PC-3 (cell line): Measurements from ENCODE around the gene NFIX. TPM values are rescaled to one million over a fixed set of nuclear protein-coding genes. Genes with fewer than 3 reads are reported as not detected.

Source experiments
- ATAC-seq: fragments of 200-7000 bp; cut with Tn5 transposase; 2 replicates; pipeline ENCODE4 v1.9.1; 2020; ENCODE audit warnings: mild to moderate bottlenecking, moderate library complexity
- BruUV-seq: library from RNA; stranded (reverse); fragments of 400-500 nt; replicated peaks from 2 replicates; lab custom pipeline; 2021; lab: Mats Ljungman, UMichigan
- CTCF ChIA-PET: fragments of 300-600 bp; sonication (Branson Sonifier 250); formaldehyde crosslinking; loops from one replicate; lab custom pipeline; 2022; ENCODE audit warnings: antibody characterized with exemption; lab: Charles Lee
- POLR2A ChIA-PET: fragments of 300-600 bp; sonication (Branson Sonifier 250); formaldehyde crosslinking; loops from one replicate; lab custom pipeline; 2022; ENCODE audit warnings: antibody characterized with exemption; ENCODE audit not compliant: unreplicated experiment; lab: Charles Lee
- DNase-seq: peaks from one replicate; pipeline ENCODE4 v3.0.0-alpha.2; 2015
- H2AFZ ChIP-seq: fragments of 300-600 bp; sonication (generic); 2 replicates; pipeline ENCODE4 v1.6.0; 2016; ENCODE audit warnings: antibody characterized with exemption, low read length
- H3F3A ChIP-seq: fragments of 300-600 bp; sonication (generic); one replicate; pipeline ENCODE4 v1.6.0; 2017; ENCODE audit warnings: antibody characterized with exemption, low read length, control low read depth, mild to moderate bottlenecking; ENCODE audit not compliant: unreplicated experiment
- H3K27ac ChIP-seq: fragments of 300-600 bp; sonication (generic); 2 replicates; pipeline ENCODE4 v1.5.1; 2016; ENCODE audit warnings: mild to moderate bottlenecking, low read length
- H3K27me3 ChIP-seq: fragments of 300-600 bp; sonication (generic); 2 replicates; pipeline ENCODE4 v1.6.1; 2016; ENCODE audit warnings: low read length, mixed read lengths
- H3K36me3 ChIP-seq: fragments of 300-600 bp; sonication (generic); 2 replicates; pipeline ENCODE4 v1.6.1; 2016; ENCODE audit warnings: low read depth, mixed run types, low read length, mixed read lengths
- H3K4me1 ChIP-seq: fragments of 300-600 bp; sonication (generic); 2 replicates; pipeline ENCODE4 v1.5.1; 2016; ENCODE audit warnings: low read length; ENCODE audit not compliant: insufficient read depth
- H3K4me2 ChIP-seq: fragments of 300-600 bp; sonication (generic); 2 replicates; pipeline ENCODE4 v1.6.0; 2016; ENCODE audit warnings: low read length
- H3K4me3 ChIP-seq: fragments of 300-600 bp; sonication (generic); 2 replicates; pipeline ENCODE4 v1.5.1; 2016; ENCODE audit warnings: mild to moderate bottlenecking, low read length, mixed read lengths
- H3K79me2 ChIP-seq: fragments of 300-600 bp; sonication (generic); 2 replicates; pipeline ENCODE4 v1.6.1; 2017; ENCODE audit warnings: low read length, mixed read lengths
- H3K9ac ChIP-seq: fragments of 300-600 bp; sonication (generic); 2 replicates; pipeline ENCODE4 v1.6.0; 2016; ENCODE audit warnings: mild to moderate bottlenecking, low read length
- H3K9me2 ChIP-seq: fragments of 300-600 bp; sonication (generic); replicated peaks from 2 replicates; pipeline ENCODE4 v1.6.1; 2016; ENCODE audit warnings: mixed run types, low read length, mixed read lengths
- H3K9me3 ChIP-seq: fragments of 300-600 bp; sonication (generic); 2 replicates; pipeline ENCODE4 v1.6.1; 2016; ENCODE audit warnings: low read length, mixed read lengths
- H4K20me1 ChIP-seq: fragments of 300-600 bp; sonication (generic); 2 replicates; pipeline ENCODE4 v1.6.1; 2016; ENCODE audit warnings: low read length, mixed read lengths
- CTCF ChIP-seq: fragments of 300-600 bp; sonication (generic); conservative IDR thresholded peaks from 2 replicates; pipeline ENCODE4 v1.5.1; 2017; ENCODE audit warnings: antibody characterized with exemption, low read depth, mild to moderate bottlenecking, low read length
- EZH2 ChIP-seq: fragments of 300-600 bp; sonication (generic); IDR thresholded peaks from one replicate; pipeline ENCODE4 v1.6.1; 2017; ENCODE audit warnings: antibody characterized with exemption, mild to moderate bottlenecking, low read length; ENCODE audit not compliant: unreplicated experiment
- EZH2phosphoT487 ChIP-seq: fragments of 300-600 bp; sonication (generic); IDR thresholded peaks from 2 replicates; pipeline ENCODE4 v1.6.1; 2018; ENCODE audit warnings: mild to moderate bottlenecking, antibody characterized with exemption, low read length, borderline replicate concordance
- intact Hi-C: fragments of 100-400 bp; cut with micrococcal nuclease; formaldehyde crosslinking; loops from 2 replicates; pipeline ENCODE4 v1.9.0; 2023
- total RNA-seq: library from RNA; depleted of rRNA; stranded (reverse); fragments of >200 nt; gene quantifications from 2 replicates; pipeline ENCODE4 v1.2.3, GENCODE V29; 2014

NFIX gene
- total RNA-seq, 1 experiment from 2014 or later = 43.3 TPM

DNA sequence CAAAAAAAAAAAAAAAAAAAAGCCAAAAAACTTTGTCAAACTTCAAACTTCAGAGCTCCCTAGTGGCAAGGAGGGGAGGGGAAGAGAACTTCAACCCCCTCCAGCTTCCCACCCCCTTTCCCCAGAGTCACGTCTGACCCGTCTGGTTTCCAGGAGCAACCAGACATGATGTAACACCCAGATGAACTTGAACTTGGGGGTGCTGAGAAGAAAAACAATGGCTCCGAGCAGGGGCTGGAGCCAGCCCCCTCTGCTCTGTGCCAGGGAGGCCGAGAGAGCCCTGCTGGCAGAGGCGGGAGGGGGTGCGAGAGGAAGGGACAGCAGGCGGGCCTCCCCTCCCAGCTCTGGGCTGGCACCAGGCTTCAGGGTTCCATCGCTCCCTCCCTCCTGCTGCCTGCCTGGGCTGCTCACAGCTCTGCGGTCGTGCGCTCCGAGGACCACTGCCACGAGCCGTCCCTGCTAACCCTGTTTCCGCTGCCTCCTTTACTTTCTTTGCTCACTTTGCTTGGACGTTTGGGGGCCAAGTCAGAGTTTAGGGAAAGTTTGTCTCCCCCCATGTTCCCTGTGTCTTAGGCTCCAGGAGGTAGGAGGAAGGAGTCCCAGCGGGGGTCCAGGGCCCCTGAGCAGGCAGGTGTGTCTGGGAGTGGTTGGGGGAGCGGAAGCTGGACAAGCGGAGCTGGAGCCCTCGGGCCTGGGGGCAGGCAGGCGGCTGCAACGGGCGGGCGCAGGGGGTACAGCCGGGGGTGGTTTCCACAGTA lies 96.3 kb downstream of the NFIX start:
- H3K4me2 ChIP-seq = no peak overlapping the region
- no peak for DNase-seq
- no peak overlapping the region for H3K9ac ChIP-seq
- H2AFZ ChIP-seq = no peak overlapping the region
- TF ChIP-seq EZH2 (no peak), EZH2phosphoT487 (no peak), CTCF (no peak)
- no peaks in the 10 kb centered on the region for H3F3A ChIP-seq
- H3K4me3 ChIP-seq = no peak overlapping the region
- POLR2A ChIA-PET = interaction anchor here (0.6 kb wide), 1 partner anchor 39 kb away, joined by 3 read pairs; no protein-coding TSS in a partner anchor
- intact Hi-C loops = loop anchor here (2.0 kb wide), 1 partner anchor 17 kb away; no protein-coding TSS in a partner anchor
- peaks cover 9% of the 10 kb centered on the region; the same call in 1 of the 2 replicates for H3K4me1 ChIP-seq
- no peaks in the 10 kb centered on the region; the same call in 1 of the 2 replicates for H3K36me3 ChIP-seq
- no TSS peak for BruUV-seq
- no peaks in the 10 kb centered on the region for H3K79me2 ChIP-seq
- H3K9me2 ChIP-seq = no peaks in the 10 kb centered on the region
- H3K9me3 ChIP-seq = no peaks in the 10 kb centered on the region
- no peak overlapping the region for H3K27ac ChIP-seq
- CTCF ChIA-PET = interaction anchor here (1.2 kb wide), 1 partner anchor 17 kb away, joined by 68 read pairs; no protein-coding TSS in a partner anchor
- H4K20me1 ChIP-seq = no peaks in the 10 kb centered on the region
- no peaks in the 10 kb centered on the region for H3K27me3 ChIP-seq
- ATAC-seq = no peak

GRCh38 chr19:13092158-13092543 lies 96.9 kb downstream of the NFIX start:
- Histone ChIP-seq H3K4me2 (no peak overlapping the region), H3K27ac (no peak overlapping the region), H3K27me3 (no peaks in the 10 kb centered on the region), H3K9me2 (no peaks in the 10 kb centered on the region), H3K4me3 (no peak overlapping the region), H3K9ac (no peak overlapping the region), H2AFZ (no peak overlapping the region), H3K4me1 (peaks cover 9% of the 10 kb centered on the region; the same call in 1 of the 2 replicates), H4K20me1 (no peaks in the 10 kb centered on the region), H3K9me3 (no peaks in the 10 kb centered on the region), H3K79me2 (no peaks in the 10 kb centered on the region), H3K36me3 (no peaks in the 10 kb centered on the region; the same call in 1 of the 2 replicates), H3F3A (no peaks in the 10 kb centered on the region)
- BruUV-seq = no TSS peak
- DNase-seq = no peak
- POLR2A ChIA-PET = no interaction called here
- CTCF ChIA-PET = interaction anchor here (1.2 kb wide), 1 partner anchor 17 kb away, joined by 68 read pairs; no protein-coding TSS in a partner anchor
- TF ChIP-seq EZH2 = no peak
- TF ChIP-seq EZH2phosphoT487 = no peak
- no peak for TF ChIP-seq CTCF
- intact Hi-C loops = loop anchor here (2.0 kb wide), 1 partner anchor 17 kb away; no protein-coding TSS in a partner anchor
- no peak for ATAC-seq
